ENCODE data around the gene BCDIN3D.
A peak's percentile ranks its signal among the peaks of the same experiment; 100 is the strongest.
"Not testable (repeated sequence)": the region's sequence is repeated elsewhere in the genome, so short reads cannot be mapped to it uniquely, and the experiment has no call there.

Gene BCDIN3D

GRCh38 chr12:49876070-49876469 lies 33.2 kb upstream of the BCDIN3D start:
- DNase-seq: peak; percentile 5

DNA sequence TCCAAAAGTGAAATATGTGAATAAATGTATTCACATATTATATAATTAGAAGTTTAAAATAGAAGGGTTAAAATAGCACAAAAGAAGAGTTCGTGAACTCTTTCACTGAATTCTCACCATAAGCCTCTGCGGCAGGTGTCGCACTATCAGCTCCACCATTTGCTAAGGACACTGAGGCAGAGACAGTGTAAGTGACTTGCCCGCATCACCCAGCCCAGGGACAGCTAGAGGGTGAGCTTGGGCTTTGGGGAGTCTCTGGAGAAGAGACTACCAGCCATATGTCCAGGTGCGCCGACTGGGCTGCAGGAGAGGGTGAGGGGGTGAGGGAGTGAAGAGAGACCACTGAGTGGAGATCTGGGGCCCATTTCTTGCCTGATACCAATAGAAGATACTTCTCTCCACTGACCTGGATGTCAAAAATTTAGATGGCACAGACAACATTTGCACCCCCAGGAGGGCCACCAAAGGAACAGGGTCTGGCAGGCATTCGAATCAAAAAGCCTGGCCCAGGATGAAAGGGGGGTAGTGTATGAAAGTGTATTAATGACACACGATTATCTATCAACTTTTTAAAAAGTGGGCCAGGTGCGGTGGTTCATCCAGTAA lies 32.3 kb upstream of the BCDIN3D start:
- peak; percentile 54 for DNase-seq

DNA sequence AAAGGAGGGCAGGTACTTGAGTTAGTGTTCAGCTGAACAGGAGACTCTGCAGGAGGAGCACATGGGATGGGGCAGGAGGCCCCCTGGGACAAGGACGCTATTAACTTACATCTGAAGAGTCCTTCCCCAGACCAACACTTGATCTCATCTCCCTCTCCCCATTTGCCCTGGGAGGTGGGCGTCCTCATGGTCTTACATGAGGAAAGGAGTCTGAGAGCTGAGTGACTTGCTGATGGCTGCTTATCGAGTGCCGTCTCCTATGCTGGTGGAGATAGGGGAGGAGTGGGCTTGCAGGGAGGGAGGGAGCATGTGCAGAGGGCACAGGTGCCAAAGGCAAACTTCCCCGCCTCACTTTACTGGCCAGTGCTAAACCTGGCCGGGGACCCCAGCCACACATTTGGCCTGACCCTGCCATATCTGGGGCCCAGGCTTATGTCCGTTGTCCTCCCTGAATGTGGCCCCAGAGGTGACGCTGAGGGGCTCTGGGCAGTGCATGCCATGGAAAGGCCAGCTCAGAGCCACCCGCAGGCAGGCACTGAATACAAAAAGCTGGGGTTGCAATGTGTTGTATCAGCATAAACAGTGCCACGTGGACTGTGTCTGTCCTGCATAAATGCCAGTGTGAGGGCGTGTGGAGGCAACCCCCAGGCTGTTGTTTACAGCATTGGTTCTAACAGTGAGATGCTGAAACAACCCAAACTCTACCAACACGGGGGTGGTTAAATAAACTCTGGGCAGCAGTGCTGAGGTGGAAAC lies 31.4 kb upstream of the BCDIN3D start:
- DNase-seq: peak; percentile 46

DNA sequence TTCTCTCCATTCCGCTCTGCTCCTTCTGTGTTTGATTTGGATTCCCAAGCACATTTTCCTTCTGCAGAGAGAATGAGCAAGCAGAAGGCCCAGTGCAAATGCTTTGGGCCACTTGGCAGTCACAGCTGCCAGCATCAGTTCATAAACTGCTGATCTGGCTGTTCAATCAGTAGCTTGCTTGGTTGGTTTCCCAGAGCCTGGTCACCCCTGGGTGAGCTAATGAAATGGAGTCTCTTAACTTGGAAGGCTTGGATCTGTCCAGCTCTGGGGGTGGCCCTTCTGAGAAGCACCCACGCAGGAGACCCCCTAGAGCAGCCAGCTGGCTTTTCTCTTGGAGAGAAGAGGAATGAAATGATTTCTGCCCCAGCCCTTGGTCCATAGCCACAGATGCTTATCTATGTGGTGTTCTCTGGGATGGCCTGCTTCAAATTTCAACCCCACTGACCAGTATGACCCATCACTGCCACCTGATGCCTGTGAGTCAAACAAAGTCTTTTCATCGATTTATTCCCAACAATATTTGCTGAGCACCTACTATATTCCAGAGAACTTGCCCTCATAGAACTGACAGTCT lies 30.5 kb upstream of the BCDIN3D start:
- DNase-seq: peak; percentile 27

DNA sequence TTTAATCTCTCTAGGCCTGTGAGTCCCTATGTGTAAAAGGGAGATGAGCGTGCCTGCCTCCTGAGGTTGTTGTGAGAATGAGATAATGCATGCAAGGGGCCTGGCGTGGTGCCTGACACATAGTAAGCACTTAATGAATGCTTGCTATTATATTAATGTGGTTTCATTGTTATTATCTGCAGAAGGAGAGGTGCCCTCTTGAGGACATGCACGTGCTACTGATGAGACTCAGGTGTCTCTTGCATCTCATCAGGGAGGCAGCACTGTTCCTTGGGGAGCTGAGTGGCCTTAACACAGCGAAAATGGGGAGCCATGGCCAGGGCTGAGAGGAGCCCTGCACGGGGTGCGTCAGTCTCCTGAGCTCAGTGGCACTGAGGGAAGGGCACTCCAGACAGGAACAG lies 29.9 kb upstream of the BCDIN3D start:
- peak; percentile 51 for DNase-seq

DNA sequence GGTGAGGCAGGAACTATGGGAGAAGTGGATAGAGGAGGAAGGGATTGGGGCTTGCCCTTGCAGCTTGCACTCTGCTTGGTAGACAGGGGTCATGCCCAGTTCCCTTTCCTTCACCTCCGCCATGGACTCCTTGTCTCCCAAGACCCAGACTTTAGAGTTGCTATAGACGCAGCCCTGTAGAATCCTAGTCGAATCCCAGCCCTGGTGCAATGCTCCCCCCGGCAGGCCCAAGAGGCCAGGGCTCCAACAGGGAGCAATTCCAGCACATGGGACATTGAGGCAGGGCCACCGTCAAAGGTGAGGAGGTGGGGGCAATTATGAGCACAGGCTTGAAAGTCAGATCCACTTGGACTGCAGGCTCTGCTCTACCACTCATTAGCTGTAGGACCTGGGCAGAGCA lies 29.5 kb upstream of the BCDIN3D start:
- peak; percentile 36 for DNase-seq

DNA sequence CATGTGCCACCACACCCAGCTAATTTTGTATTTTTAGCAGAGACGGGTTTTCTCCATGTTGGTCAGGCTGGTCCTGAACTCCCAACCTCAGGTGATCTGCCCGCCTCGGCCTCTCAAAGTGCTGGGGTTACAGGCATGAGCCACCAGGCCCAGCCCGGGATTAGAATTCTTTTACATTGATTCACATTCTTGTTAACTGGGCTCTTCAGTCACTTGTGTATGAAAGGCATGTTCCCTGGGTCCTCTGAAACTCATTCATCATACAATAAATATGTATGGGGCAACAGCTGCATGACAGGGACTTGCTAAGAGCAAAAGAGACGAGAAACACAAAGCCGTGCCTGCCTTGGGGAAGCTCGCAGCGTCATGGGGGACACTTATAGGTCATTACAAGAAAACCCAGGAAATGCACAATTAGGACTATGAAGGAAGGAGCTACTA lies 28.9 kb upstream of the BCDIN3D start:
- DNase-seq: peak; percentile 6

DNA sequence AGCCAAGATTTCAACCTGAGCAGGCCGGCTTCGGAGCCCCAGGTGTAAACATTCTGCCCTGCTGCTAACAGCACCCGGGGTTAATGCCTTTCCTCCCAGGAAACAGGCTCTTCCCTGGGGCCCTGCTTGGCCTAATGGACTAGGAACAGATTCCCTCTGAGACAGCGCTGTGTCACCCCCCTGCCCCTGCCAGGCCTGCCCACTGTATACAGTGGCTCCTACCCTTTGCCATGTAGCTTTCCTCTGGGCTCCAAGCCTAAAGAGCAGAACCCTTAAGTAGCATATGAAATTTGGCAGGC lies 28.3 kb upstream of the BCDIN3D start:
- DNase-seq: peak; percentile 34

- peak; percentile 25 for DNase-seq
Observed at GRCh38 chr12:49870501-49871262, 27.8 kb upstream of the BCDIN3D start.

DNA sequence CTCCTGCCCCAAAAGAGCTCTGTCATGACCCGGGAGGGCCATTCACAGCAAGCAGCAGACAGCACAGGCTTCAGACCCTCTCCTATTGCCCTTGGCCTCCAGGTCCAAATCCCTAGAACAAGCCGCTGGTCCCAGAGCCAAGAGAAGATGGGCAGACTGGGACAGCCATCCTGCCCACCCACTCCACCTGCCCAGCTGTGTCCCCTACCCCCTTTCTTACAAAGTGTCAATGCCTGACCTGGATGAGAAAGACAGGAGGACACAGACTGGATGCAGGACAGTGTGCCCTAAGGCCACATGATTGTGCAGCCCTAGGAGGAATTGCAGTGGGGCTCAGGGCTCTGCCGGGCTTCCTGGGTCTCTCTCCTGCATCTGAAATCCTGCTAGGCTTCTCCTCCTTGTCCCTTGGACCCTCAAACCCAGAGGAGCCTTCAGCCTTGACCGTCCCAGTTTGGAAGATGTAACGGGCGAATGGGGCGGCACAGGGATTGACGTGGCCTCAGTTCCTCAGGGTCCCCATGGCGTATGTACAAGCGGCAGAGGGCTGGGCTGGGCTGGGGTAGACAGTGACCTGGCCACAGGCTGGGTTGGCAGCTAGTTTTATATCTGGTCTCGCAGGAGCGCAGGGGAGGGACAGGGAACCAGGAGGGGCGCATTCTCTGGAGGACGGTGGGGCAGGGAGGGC lies 27.1 kb upstream of the BCDIN3D start:
- DNase-seq: peak; percentile 50

GRCh38 chr12:49868952-49869815 lies 26.3 kb upstream of the BCDIN3D start:
- peak; percentile 56 for DNase-seq

DNA sequence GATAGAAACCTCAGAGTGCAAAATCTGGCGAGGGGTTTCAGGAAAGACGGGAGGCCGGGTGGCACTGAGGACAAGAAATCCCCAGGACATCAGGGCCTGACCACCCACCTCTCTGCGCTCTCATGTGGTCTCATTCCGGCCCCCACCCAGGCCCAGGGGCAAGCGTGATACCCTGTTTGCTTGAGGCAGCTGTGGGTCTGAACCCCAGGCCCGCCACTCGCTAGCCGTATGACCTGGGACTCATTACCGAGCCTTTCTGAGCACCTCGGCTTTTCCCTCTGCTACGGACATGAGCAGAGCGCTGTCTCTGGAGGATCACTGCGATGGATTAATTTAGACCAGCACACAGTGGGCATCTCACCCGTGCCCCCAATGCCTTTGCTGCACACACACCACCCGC lies 25.5 kb upstream of the BCDIN3D start:
- DNase-seq: peak; percentile 54

DNA sequence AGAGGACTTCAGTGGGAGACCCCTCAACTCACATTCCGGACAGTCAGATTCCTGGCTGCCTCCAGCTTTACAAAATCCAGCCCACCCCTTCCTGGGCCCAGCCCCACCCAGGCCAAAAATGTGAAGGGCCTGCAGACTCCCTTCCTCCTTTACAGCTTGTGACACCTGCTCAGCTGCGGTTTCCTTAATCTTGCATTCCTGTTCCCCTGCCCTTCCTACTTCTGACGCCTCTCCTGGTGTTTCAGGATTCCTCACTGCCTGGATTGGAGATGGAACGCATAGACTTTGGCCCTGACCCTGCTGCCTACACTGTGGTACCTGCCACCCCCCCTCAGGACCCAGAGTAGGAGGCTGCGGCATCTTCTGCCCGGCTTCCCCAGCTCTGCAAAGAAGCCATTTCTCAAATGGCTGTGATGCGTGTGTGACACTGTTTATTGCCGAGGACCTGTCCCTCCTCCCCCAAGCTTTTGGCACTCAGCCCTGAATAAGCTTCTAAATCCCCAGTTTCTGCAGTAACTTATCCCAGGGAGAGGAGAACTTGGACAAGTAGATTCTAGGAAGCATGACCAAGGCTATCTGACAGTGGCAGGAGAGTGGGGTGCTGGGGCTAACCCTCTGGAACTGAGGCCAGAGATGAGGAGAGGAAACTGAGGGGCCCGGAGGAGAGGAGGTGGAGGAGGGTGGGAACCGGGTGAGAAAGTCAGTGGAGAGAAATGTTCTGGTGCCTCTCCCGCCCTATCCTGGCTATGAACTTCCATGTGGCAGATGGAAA lies 24.9 kb upstream of the BCDIN3D start:
- DNase-seq: peak; percentile 43

DNA sequence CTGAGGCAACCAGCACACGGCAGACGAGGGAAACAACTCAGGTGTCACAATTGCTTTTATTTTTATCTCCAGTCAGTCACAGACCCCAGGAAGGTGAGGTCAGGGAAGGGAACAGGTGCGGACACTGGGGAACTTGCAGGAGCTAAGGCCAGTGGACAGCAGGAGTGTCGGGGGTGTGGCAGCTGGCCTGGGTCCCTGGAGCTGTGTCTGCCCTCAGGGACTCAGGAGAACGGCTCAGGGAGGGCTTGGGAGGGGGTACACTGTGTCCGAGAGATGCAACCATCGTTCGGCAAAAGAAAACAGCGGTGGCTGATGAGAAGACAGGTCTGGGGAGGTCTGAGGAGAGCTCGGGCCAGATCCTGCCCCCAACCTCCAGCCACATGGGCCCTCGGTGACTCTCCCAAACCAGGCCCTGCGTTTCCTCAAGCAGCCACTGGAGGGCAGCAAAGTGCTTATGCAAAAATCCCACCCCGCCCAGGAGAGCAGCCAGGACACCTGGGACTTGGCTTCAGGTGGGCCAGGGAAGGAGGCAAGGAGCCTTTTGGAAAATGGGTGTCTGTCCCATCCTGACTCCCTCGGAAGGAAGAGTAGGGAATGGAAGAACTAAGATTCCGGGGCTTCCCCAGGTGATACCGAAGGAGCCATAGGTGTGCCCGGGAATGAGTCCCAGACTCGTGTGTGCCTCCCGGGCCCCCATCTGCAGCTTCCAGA lies 24.1 kb upstream of the BCDIN3D start:
- DNase-seq: peak; percentile 91

DNA sequence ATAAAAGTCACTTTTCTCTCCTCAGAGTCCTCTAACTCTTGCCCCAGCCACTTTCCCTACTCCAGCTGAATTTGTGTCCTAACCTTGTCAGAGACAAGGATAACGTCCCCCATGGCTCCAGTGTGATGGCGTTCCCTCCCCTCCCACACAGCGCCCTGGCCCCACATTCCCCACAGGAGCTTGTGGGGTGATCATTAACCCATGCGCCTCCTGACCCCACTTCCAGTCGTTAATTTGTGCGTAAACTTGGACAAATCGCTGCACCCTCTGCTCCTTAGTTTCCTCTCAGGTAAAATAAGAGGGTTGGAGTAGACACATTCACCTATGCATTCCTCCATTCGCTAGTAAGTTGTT lies 22.9 kb upstream of the BCDIN3D start:
- DNase-seq: peak; percentile 9

GRCh38 chr12:49865109-49865781 lies 22.3 kb upstream of the BCDIN3D start:
- peak; percentile 54 for DNase-seq

DNA sequence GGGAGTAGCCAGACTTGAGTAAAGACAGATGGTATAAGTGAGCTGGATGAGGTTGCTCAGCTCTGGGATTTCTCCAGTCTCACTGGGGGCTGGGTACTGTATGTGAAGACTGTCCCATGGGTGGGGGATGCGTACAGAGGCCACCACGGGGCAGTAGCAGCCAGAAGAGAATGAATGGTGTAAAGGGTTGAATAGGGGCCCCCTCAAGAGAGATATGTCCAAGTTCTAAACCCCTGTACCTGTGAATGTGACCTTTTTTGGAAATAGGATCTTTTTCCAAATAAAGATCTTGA lies 21.8 kb upstream of the BCDIN3D start:
- peak; percentile 34 for DNase-seq

DNA sequence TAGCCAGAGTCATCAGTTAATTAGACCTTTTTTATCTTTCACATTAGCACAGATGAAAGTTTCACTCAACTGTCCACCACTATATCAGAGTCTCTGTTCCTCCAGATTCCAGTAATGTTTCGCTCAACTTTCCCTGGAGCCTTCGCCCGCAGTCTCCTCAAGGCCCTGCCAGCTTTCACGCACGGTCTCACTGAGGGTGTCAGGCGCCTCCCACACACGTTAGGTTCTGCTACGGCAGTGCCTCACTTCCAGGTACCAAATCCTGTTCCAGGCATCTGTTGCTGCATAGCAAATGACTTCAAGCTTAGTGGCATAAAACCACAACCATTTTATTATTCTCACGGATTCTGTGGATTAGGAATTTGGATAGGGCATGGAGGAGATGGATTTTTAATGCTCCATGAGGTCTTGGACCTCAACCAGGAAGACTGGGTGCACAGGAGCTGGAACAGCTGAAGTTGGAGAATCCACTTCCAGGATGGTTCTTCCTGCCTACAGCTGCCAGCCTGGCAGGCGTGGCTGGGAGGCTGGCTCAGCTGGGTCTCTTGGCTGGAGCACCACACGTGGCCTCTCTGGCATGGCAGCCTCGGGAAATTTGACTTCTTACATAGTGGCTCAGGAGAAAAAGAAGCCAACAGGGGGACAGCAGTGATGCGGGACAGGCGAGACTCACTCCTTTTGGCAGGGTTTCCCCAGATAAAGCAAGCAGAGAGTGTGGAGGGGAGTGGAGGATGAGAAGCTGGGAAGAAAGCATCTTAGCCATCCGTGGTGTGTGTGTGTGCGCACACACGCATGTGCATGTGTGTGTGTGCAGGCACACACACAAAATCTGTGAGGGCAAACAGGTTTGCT lies 21.3 kb upstream of the BCDIN3D start:
- DNase-seq: peak; percentile 55

- DNase-seq: not testable (repeated sequence)
Observed at GRCh38 chr12:49860921-49861320, 18.0 kb upstream of the BCDIN3D start.

Measured in activated effector memory CD4-positive, alpha-beta T cell treated with anti-CD3 and anti-CD28 coated beads, Interleukin-2, amount 50 U/mL, for 16 hours (primary cell).